Panc1 (cell line): ENCODE measurements around the gene LCOR. TPM values are rescaled to one million over a fixed set of nuclear protein-coding genes. Genes with fewer than 3 reads are reported as not detected.

ENCODE experiments used
- ATAC-seq: fragments of 200-7000 bp; cut with Tn5 transposase; 2 replicates; pipeline ENCODE4 v1.9.1; 2020; ENCODE audit warnings: mild to moderate bottlenecking, moderate library complexity
- BruUV-seq: library from RNA; stranded (reverse); fragments of 400-500 nt; replicated peaks from 2 replicates; lab custom pipeline; 2021; lab: Mats Ljungman, UMichigan
- CTCF ChIA-PET: fragments of 300-600 bp; sonication (Branson Sonifier 250); formaldehyde crosslinking; loops from one replicate; lab custom pipeline; 2022; ENCODE audit warnings: antibody characterized with exemption; lab: Charles Lee
- POLR2A ChIA-PET: fragments of 300-600 bp; sonication (Branson Sonifier 250); formaldehyde crosslinking; loops from one replicate; lab custom pipeline; 2022; ENCODE audit warnings: antibody characterized with exemption; lab: Charles Lee
- DNase-seq: peaks from one replicate; pipeline ENCODE4 v3.0.0-alpha.2; 2010; ENCODE audit warnings: low read depth, low spot score
- H3K27ac ChIP-seq: 2 replicates; pipeline ENCODE4 v1.5.1; 2011; ENCODE audit warnings: mild to moderate bottlenecking, low read length, inconsistent platforms
- H3K27me3 ChIP-seq: fragments of 200-500 bp; sonication (Bioruptor generic); 2 replicates; pipeline ENCODE4 v1.6.0; 2014; ENCODE audit warnings: low read length, inconsistent platforms; ENCODE audit not compliant: control insufficient read depth, insufficient read depth
- H3K36me3 ChIP-seq: fragments of 200-500 bp; sonication (Bioruptor generic); 2 replicates; pipeline ENCODE4 v1.5.1; 2014; ENCODE audit warnings: inconsistent platforms, mild to moderate bottlenecking, low read length, moderate library complexity; ENCODE audit not compliant: control insufficient read depth, insufficient read depth
- H3K4me1 ChIP-seq: 2 replicates; pipeline ENCODE4 v1.5.1; 2011; ENCODE audit warnings: inconsistent platforms, mild to moderate bottlenecking, low read length, moderate library complexity; ENCODE audit not compliant: control insufficient read depth, insufficient read depth
- H3K4me3 ChIP-seq, 2 experiments: 2 replicates each; pipeline ENCODE4 v1.5.1; 2011 to 2012; ENCODE audit warnings: low read depth in 2 of 2, low read length in 2 of 2, mild to moderate bottlenecking in 2 of 2, inconsistent platforms in 1 of 2, moderate library complexity in 1 of 2
- H3K9me3 ChIP-seq: fragments of 200-500 bp; sonication (Bioruptor generic); 2 replicates; pipeline ENCODE4 v1.5.1; 2014; ENCODE audit warnings: low read depth, mild to moderate bottlenecking, inconsistent platforms, low read length, moderate library complexity; ENCODE audit not compliant: control insufficient read depth, insufficient read depth
- POLR2AphosphoS5 ChIP-seq: IDR thresholded peaks from 2 replicates; pipeline ENCODE4 v1.6.1; 2012; ENCODE audit warnings: mild to moderate bottlenecking, low read depth, low read length, moderate library complexity
- SIN3A ChIP-seq: IDR thresholded peaks from 2 replicates; pipeline ENCODE4 v1.6.1; 2012; ENCODE audit warnings: low read depth, mild to moderate bottlenecking, low read length, moderate library complexity, borderline replicate concordance; ENCODE audit not compliant: insufficient read depth
- TCF7L2 ChIP-seq: IDR thresholded peaks from 2 replicates; pipeline ENCODE4 v1.6.1; 2011; ENCODE audit warnings: mild to moderate bottlenecking, low read depth, low read length, inconsistent platforms
- in situ Hi-C: cut with HindIII; loops from 2 replicates; pipeline ENCODE4 v1.10.0; 2016; ENCODE audit warnings: low sequenced_read_pairs, low pct_unique_long_range_greater_than_20kb
- intact Hi-C: fragments of 100-400 bp; cut with micrococcal nuclease; formaldehyde crosslinking; loops from one replicate; pipeline ENCODE4 v1.10.0; 2022; ENCODE audit not compliant: unreplicated experiment
- total RNA-seq: library from RNA; stranded (reverse); gene quantifications from one replicate; pipeline ENCODE4 v1.2.1, GENCODE V29; 2021; ENCODE audit not compliant: unreplicated experiment
- TF ChIP-seq, protein P1 (sequence below): fragments of 450-650 bp; IDR thresholded peaks from 2 replicates; pipeline ENCODE4 v1.5.1; 2017; ENCODE audit warnings: mild to moderate bottlenecking
- TF ChIP-seq, protein P2 (sequence below), 2 experiments: IDR thresholded peaks; 2 replicates each; pipeline ENCODE4 v1.6.1; 2011 to 2012; ENCODE audit warnings: low read depth in 2 of 2, control low read depth in 1 of 2, low read length in 1 of 2, mild to moderate bottlenecking in 1 of 2, moderate library complexity in 1 of 2; ENCODE audit not compliant: insufficient read depth in 1 of 2

Gene LCOR
- total RNA-seq, 1 experiment from 2014 or later = 58.0 TPM

DNA sequence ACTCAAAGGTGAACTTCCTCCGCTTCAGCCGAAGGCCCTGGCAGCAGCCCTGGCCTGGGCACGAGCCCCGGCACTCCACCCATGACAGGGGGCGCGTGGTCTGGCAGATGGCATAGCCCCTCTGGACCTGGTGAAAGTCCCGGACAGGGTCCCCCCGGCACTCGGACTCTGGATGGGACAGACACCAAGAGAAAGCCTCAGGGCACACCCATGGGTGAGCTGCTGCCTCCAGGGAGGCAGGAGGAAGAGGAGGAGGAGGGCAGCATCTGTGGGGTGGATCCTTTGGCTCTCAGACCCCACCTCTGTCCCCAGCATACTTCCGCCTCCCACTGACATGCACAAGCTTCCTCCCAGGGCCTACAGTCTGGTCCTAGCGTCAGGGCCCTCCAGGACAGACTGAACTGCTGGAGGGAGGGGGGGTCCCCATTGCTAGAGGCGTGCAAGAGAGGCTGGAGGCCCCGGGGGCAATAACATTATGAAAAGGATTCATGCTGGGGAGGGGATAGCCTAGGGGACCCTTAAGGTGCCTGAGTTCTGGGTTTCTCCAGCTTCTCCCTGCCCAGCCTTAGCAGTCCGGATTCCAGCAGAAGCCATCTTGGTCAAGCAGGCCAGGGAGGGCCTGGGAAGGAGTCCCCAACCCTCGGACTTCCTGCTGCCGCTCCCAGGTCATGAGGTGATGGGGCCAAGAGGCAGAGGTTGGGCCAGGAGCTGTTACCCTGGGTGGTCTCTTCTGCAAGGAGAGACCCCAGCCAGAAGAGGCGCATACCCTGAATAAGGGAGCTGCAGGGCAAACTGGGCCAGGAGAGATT, 169.3 kb downstream of the LCOR start:
- intact Hi-C loops (no loop called here), in situ Hi-C loops (no loop called here)
- DNase-seq (no peak), ATAC-seq (no peak)
- BruUV-seq = no TSS peak
- no peaks in the 10 kb centered on the region for H3K4me1 ChIP-seq
- no peaks in the 10 kb centered on the region for H3K27me3 ChIP-seq
- H3K9me3 ChIP-seq = no peaks in the 10 kb centered on the region
- TF ChIP-seq, protein P1, sequence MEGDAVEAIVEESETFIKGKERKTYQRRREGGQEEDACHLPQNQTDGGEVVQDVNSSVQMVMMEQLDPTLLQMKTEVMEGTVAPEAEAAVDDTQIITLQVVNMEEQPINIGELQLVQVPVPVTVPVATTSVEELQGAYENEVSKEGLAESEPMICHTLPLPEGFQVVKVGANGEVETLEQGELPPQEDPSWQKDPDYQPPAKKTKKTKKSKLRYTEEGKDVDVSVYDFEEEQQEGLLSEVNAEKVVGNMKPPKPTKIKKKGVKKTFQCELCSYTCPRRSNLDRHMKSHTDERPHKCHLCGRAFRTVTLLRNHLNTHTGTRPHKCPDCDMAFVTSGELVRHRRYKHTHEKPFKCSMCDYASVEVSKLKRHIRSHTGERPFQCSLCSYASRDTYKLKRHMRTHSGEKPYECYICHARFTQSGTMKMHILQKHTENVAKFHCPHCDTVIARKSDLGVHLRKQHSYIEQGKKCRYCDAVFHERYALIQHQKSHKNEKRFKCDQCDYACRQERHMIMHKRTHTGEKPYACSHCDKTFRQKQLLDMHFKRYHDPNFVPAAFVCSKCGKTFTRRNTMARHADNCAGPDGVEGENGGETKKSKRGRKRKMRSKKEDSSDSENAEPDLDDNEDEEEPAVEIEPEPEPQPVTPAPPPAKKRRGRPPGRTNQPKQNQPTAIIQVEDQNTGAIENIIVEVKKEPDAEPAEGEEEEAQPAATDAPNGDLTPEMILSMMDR = no peak
- TF ChIP-seq TCF7L2 (no peak), POLR2AphosphoS5 (no peak), SIN3A (no peak)
- TF ChIP-seq, protein P2, sequence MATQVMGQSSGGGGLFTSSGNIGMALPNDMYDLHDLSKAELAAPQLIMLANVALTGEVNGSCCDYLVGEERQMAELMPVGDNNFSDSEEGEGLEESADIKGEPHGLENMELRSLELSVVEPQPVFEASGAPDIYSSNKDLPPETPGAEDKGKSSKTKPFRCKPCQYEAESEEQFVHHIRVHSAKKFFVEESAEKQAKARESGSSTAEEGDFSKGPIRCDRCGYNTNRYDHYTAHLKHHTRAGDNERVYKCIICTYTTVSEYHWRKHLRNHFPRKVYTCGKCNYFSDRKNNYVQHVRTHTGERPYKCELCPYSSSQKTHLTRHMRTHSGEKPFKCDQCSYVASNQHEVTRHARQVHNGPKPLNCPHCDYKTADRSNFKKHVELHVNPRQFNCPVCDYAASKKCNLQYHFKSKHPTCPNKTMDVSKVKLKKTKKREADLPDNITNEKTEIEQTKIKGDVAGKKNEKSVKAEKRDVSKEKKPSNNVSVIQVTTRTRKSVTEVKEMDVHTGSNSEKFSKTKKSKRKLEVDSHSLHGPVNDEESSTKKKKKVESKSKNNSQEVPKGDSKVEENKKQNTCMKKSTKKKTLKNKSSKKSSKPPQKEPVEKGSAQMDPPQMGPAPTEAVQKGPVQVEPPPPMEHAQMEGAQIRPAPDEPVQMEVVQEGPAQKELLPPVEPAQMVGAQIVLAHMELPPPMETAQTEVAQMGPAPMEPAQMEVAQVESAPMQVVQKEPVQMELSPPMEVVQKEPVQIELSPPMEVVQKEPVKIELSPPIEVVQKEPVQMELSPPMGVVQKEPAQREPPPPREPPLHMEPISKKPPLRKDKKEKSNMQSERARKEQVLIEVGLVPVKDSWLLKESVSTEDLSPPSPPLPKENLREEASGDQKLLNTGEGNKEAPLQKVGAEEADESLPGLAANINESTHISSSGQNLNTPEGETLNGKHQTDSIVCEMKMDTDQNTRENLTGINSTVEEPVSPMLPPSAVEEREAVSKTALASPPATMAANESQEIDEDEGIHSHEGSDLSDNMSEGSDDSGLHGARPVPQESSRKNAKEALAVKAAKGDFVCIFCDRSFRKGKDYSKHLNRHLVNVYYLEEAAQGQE (IDR thresholded peaks at IDR 0.05; ENCODE audit: insufficient read depth in 1 of 2, low read depth in 2 of 2, low read length in 1 of 2) = no peak
- POLR2A ChIA-PET = no interaction called here
- CTCF ChIA-PET = no interaction called here
- H3K27ac ChIP-seq = no peak overlapping the region
- no peak overlapping the region for H3K4me3 ChIP-seq
- no peaks in the 10 kb centered on the region for H3K36me3 ChIP-seq

DNA sequence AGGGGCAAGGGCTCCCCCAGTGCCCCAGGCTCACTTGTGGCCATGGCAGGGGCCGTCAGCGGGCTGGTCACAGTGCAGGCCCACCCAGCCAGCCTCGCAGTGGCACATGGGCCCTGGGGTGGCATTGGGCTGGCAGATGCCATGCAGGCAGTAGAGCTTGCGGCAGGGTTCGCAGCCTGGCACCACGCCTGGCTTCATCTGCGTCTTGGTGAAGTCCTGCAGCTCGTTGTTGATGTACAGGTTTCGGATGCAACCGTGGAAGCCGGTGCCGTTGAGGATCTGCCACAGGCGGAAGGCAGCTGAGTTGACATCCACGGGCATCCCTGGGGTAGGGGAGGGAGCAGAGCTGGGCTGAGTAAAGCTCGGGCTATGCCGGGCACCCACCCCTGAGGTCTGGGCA, 170.6 kb downstream of the LCOR start:
- H3K36me3 ChIP-seq = no peaks in the 10 kb centered on the region
- ChIA-PET CTCF (interaction anchor here (0.7 kb wide), 1 partner anchor 333 kb away, joined by 3 read pairs; no protein-coding TSS in a partner anchor), POLR2A (no interaction called here)
- H3K27ac ChIP-seq = no peak overlapping the region
- in situ Hi-C loops (no loop called here), intact Hi-C loops (no loop called here)
- H3K27me3 ChIP-seq = no peaks in the 10 kb centered on the region
- no peaks in the 10 kb centered on the region for H3K4me1 ChIP-seq
- no peak for TF ChIP-seq TCF7L2
- no peak for TF ChIP-seq POLR2AphosphoS5
- TF ChIP-seq, protein P1 = no peak
- TF ChIP-seq, protein P2 (IDR thresholded peaks at IDR 0.05; ENCODE audit: insufficient read depth in 1 of 2, low read depth in 2 of 2, low read length in 1 of 2) = no peak
- no peak for TF ChIP-seq SIN3A
- H3K9me3 ChIP-seq = peaks cover 8% of the 10 kb centered on the region; the same call in 1 of the 2 replicates
- no peak for ATAC-seq
- no peak overlapping the region for H3K4me3 ChIP-seq
- no peak for DNase-seq
- BruUV-seq = no TSS peak
